Gastroesophageal sphincter (tissue), 4 donors: Measurements from ENCODE around the gene TPD52L3. TPM values are rescaled to one million over a fixed set of nuclear protein-coding genes. Genes with fewer than 3 reads are reported as not detected.

Source experiments
- ATAC-seq: fragments of 150-250 bp; one replicate; pipeline ENCODE4 v1.9.1; 2016; ENCODE audit warnings: mild to moderate bottlenecking, moderate library complexity
- H3K27ac ChIP-seq, 4 donors: fragments of 200-600 bp; sonication (generic) in 3 of 4; 1 replicate in 3 of 4; 2 replicates in 1 of 4; pipeline ENCODE4 v1.5.1; 2016 to 2019
- H3K27me3 ChIP-seq: fragments of 200-600 bp; sonication (generic); one replicate; pipeline ENCODE4 v1.5.1; 2019
- H3K36me3 ChIP-seq, 2 donors: fragments of 200-600 bp; sonication (generic); one replicate each; pipeline ENCODE4 v1.5.1; 2019; ENCODE audit warnings: control low read depth in 1 of 2
- H3K4me1 ChIP-seq, 3 donors: fragments of 200-600 bp; sonication (generic); 1 replicate in 2 of 3; 2 replicates in 1 of 3; pipeline ENCODE4 v1.5.1; 2016 to 2019; ENCODE audit warnings: control low read depth in 2 of 3
- H3K4me3 ChIP-seq, 2 donors: fragments of 200-600 bp; sonication (generic); one replicate each; pipeline ENCODE4 v1.5.1; 2019; ENCODE audit warnings: mild to moderate bottlenecking in 1 of 2, moderate library complexity in 1 of 2
- H3K9me3 ChIP-seq, 3 donors: fragments of 200-600 bp; sonication (generic); one replicate each; pipeline ENCODE4 v1.5.1; 2017 to 2019; ENCODE audit warnings: control low read depth in 2 of 3
- EP300 ChIP-seq: sonication (generic); formaldehyde crosslinking; IDR thresholded peaks from one replicate; pipeline ENCODE4 v1.6.1; 2017; ENCODE audit warnings: antibody characterized with exemption, mild to moderate bottlenecking
- POLR2A ChIP-seq, 2 donors: fragments of 450-650 bp; IDR thresholded peaks; one replicate each; pipeline ENCODE4 v1.6.1; 2017; ENCODE audit warnings: antibody characterized with exemption in 2 of 2, mild to moderate bottlenecking in 2 of 2, moderate library complexity in 1 of 2
- POLR2AphosphoS5 ChIP-seq: sonication (generic); formaldehyde crosslinking; IDR thresholded peaks from one replicate; pipeline ENCODE4 v1.6.1; 2017; ENCODE audit warnings: antibody characterized with exemption
- WGBS, 2 donors: methylation state at CpG; one replicate each; pipeline ENCODE4 v1.1.5; 2018; ENCODE audit warnings: low coverage in 1 of 2; 5-methylcytosine and 5-hydroxymethylcytosine counted together
- total RNA-seq, 4 donors: library from RNA; depleted of rRNA; stranded (reverse); fragments of >200 nt; gene quantifications; one replicate each; pipeline ENCODE4 v1.1.0, GENCODE V29; 2016
- TF ChIP-seq, protein P1 (sequence below), 4 experiments: fragments of 200-600 bp in 2 of 4; fragments of 450-650 bp in 2 of 4; sonication (generic) in 1 of 4; IDR thresholded peaks; one replicate each; pipeline ENCODE4 v1.5.1; 2017 to 2019; ENCODE audit warnings: antibody characterized with exemption in 4 of 4, mild to moderate bottlenecking in 2 of 4, moderate library complexity in 2 of 4

Gene TPD52L3
- total RNA-seq, 4 donors from 2014 or later, result not detected

DNA sequence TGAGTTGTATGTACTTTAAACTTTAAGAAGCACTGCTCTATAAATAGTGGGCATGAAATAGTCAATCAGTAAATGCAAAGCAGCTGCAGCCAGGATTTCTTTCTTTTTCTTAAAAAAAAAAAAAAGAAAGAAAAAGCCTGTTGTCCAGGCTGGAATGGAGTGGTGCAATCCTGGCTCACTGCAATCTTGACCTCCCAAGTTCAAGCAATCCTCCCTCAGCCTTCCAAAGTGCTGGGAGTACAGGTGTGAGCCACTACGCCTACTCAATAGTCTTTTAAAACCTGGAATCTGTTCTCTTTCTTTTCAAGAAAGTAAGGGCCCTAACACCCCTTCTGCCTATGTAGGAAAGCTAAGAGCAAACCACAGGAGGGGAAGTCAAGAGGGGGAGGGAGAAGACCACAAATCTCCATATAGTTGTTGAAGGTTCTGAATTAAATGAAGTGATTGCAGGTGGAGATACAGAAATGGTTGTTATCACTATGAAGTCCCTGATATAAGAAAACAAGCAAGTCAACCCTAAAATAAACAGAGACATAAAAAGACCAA is 20.6 kb upstream of the TPD52L3 start:
- TF ChIP-seq, protein P1, sequence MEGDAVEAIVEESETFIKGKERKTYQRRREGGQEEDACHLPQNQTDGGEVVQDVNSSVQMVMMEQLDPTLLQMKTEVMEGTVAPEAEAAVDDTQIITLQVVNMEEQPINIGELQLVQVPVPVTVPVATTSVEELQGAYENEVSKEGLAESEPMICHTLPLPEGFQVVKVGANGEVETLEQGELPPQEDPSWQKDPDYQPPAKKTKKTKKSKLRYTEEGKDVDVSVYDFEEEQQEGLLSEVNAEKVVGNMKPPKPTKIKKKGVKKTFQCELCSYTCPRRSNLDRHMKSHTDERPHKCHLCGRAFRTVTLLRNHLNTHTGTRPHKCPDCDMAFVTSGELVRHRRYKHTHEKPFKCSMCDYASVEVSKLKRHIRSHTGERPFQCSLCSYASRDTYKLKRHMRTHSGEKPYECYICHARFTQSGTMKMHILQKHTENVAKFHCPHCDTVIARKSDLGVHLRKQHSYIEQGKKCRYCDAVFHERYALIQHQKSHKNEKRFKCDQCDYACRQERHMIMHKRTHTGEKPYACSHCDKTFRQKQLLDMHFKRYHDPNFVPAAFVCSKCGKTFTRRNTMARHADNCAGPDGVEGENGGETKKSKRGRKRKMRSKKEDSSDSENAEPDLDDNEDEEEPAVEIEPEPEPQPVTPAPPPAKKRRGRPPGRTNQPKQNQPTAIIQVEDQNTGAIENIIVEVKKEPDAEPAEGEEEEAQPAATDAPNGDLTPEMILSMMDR (IDR thresholded peaks at IDR 0.05), result no peak
- TF ChIP-seq EP300 (no peak), POLR2A (IDR thresholded peaks at IDR 0.05) (no peak), POLR2AphosphoS5 (no peak)
- Histone ChIP-seq H3K36me3 (no peaks in the 10 kb centered on the region), H3K4me3 (no peak overlapping the region), H3K9me3 (no peaks in the 10 kb centered on the region), H3K4me1 (no peaks in the 10 kb centered on the region), H3K27me3 (peaks cover 4% of the 10 kb centered on the region), H3K27ac (no peak overlapping the region)
- WGBS, 2 donors, result 100% methylated on average over 1 of the region's 1 CpG; no CpG with 5 or more reads in 1 of the 2 donors
- no peak for ATAC-seq

DNA sequence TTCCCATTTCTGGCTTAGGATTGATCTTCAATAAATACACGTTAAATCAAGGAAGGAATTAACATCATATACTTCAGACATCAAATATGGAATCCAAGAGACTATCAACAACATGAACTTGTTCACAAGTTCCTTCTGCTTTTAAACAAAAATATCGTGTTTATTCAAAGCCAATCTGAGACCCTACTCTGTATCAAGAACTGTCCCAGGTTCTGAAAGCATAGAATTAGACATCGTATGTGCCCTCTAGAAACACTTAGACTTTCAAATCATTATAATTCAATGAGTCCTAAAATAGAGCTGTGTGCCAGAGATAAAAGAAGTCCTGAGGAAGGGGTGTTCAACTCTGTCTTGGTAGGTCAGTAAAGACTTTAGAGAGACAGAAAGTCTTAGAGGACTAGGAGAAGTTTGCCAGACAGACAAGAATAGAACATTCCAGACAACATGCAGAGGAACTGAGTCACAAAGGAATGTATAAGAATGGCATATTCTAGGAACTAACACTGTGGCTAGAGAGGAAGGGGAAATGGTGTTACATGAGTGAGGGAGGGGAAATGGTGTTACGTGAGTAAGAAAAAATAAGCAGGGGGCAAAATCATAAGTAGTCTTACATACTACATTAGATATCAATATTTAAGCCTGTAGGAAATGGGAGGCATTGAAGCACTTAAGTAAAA is 2.9 kb downstream of the TPD52L3 start:
- H3K36me3 ChIP-seq, result no peaks in the 10 kb centered on the region
- WGBS, 2 donors, result 77 to 79% methylated on average over 4 of the region's 4 CpGs
- H3K4me1 ChIP-seq, result no peaks in the 10 kb centered on the region
- no peak overlapping the region for H3K4me3 ChIP-seq
- ATAC-seq, result no peak
- TF ChIP-seq EP300 (no peak), POLR2A (IDR thresholded peaks at IDR 0.05) (no peak), POLR2AphosphoS5 (no peak)
- TF ChIP-seq, protein P1 (IDR thresholded peaks at IDR 0.05), result no peak
- H3K27me3 ChIP-seq, result no peaks in the 10 kb centered on the region
- H3K9me3 ChIP-seq, result peaks cover 0 to 29% (median 0%) of the 10 kb centered on the region in 3 donors
- H3K27ac ChIP-seq, result no peak overlapping the region

DNA sequence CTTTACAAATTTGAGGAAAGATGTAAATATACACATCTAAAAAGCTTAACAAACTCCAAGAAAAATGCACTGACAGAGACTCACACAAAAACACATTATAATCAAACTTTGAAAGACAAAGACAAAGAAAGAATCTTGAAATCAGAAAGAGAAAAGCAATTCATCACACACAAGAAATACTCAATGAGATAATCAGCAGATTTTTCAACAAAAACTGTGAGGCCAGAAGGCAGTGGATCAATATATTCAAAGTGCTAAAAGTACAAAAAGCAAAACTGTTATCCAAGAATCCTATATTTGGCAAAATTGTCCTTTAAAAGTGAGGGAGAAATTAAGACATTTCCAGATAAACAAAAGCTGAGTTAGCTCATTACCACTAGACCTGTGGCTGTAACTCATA is 6.1 kb downstream of the TPD52L3 start:
- no peak overlapping the region for H3K27ac ChIP-seq

DNA sequence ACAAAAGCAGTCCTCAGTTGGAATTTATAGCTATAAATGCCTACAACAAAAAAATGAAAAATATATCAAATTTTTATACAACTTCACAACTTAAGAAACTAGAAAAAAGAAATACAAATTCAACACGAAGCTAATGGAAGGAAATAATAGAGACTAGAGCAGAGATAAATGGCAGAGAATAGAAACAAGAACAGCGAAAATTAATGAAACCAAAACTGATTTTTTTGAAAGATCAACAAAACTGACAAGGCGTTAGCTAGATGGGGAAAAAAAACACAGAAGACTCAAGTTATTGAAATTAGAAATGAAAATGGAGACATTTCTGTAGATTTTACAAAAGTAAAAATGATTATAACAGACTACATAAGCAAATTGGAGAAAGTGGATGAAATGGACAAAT is 20.6 kb downstream of the TPD52L3 start:
- Histone ChIP-seq H3K9me3 (no peaks in the 10 kb centered on the region), H3K4me1 (no peaks in the 10 kb centered on the region), H3K4me3 (no peak overlapping the region), H3K36me3 (no peaks in the 10 kb centered on the region), H3K27me3 (no peaks in the 10 kb centered on the region), H3K27ac (no peak overlapping the region)
- 61 to 70% methylated on average over 3 of the region's 3 CpGs for WGBS, 2 donors
- TF ChIP-seq, protein P1 (IDR thresholded peaks at IDR 0.05), result no peak
- TF ChIP-seq POLR2AphosphoS5 (no peak), EP300 (no peak), POLR2A (IDR thresholded peaks at IDR 0.05) (no peak)
- ATAC-seq, result no peak

More for the DNA sequence above, 6.1 kb downstream of the TPD52L3 start:
- no peaks in the 10 kb centered on the region for H3K27me3 ChIP-seq
- H3K4me3 ChIP-seq, result no peak overlapping the region
- no peaks in the 10 kb centered on the region for H3K36me3 ChIP-seq
- ATAC-seq, result no peak
- no peaks in the 10 kb centered on the region for H3K4me1 ChIP-seq
- TF ChIP-seq, protein P1 (IDR thresholded peaks at IDR 0.05), result no peak
- no peak for TF ChIP-seq POLR2AphosphoS5
- no peak for TF ChIP-seq EP300
- no peak for TF ChIP-seq POLR2A (IDR thresholded peaks at IDR 0.05)
- H3K9me3 ChIP-seq, result peaks cover 0 to 41% (median 0%) of the 10 kb centered on the region in 3 donors

DNA sequence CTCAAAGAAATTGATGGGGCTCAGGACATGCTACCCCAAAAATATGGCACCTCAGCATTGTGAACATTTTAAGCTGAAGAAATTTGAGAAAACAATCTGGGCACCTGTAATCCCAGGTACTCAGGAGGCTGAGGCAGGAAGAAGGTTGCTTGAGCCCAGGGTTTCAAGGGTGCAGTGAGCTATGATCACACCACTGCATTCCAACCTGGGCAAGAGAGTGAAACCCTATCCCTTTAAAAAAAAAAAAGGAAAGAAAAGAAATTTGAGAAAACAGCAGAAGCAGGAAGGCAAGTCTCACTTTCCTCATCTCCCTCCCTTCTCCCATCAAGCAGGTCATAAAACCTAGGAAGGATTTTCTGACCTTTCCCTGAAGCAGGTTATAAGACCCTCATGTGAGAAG is 23.6 kb downstream of the TPD52L3 start:
- no peak for ATAC-seq
- H3K4me1 ChIP-seq, result peaks cover 0 to 9% (median 0%) of the 10 kb centered on the region in 3 donors
- H3K36me3 ChIP-seq, result no peaks in the 10 kb centered on the region
- no peaks in the 10 kb centered on the region for H3K9me3 ChIP-seq
- no peak for TF ChIP-seq POLR2A (IDR thresholded peaks at IDR 0.05)
- TF ChIP-seq EP300, result no peak
- TF ChIP-seq, protein P1 (IDR thresholded peaks at IDR 0.05), result no peak
- no peak overlapping the region for H3K27ac ChIP-seq
- no peak overlapping the region for H3K4me3 ChIP-seq
- no peaks in the 10 kb centered on the region for H3K27me3 ChIP-seq
